Neural cell (in vitro differentiated cells): Measurements from ENCODE around the gene LY6G5B. TPM values are rescaled to one million over a fixed set of nuclear protein-coding genes. Genes with fewer than 3 reads are reported as not detected.

Source experiments
- H2AFZ ChIP-seq: fragments of 200-600, 300-800 bp; sonication (generic), shearing (Covaris generic); 2 replicates; pipeline ENCODE4 v1.6.0; 2014; ENCODE audit warnings: low read depth, mild to moderate bottlenecking, antibody characterized with exemption, low read length, moderate library complexity
- H3F3A ChIP-seq: fragments of 200-600 bp; shearing (Covaris generic); 2 replicates; pipeline ENCODE4 v1.6.1; 2016; ENCODE audit warnings: mild to moderate bottlenecking, moderate library complexity, mixed read lengths, antibody characterized with exemption, low read length; ENCODE audit not compliant: insufficient read depth, poor library complexity, severe bottlenecking
- H3K27ac ChIP-seq: fragments of 200-600, 300-800 bp; sonication (generic), shearing (Covaris generic); 2 replicates; pipeline ENCODE4 v1.5.1; 2014; ENCODE audit warnings: mild to moderate bottlenecking, low read length, moderate library complexity
- H3K27me3 ChIP-seq: fragments of 300-800, 200-600 bp; sonication (generic), shearing (Covaris generic); 2 replicates; pipeline ENCODE4 v1.6.0; 2014; ENCODE audit warnings: mild to moderate bottlenecking, low read depth, low read length, moderate library complexity; ENCODE audit not compliant: insufficient read depth
- H3K36me3 ChIP-seq: fragments of 300-800, 200-600 bp; sonication (generic), shearing (Covaris generic); 2 replicates; pipeline ENCODE4 v1.5.1; 2014; ENCODE audit warnings: mild to moderate bottlenecking, antibody characterized with exemption, low read length, moderate library complexity; ENCODE audit not compliant: insufficient read depth
- H3K4me2 ChIP-seq: fragments of 300-800, 200-600 bp; sonication (generic), shearing (Covaris generic); 2 replicates; pipeline ENCODE4 v1.6.0; 2014; ENCODE audit warnings: mild to moderate bottlenecking, low read length
- H3K4me3 ChIP-seq: fragments of 300-800, 200-600 bp; sonication (generic), shearing (Covaris generic); 2 replicates; pipeline ENCODE4 v1.5.1; 2014; ENCODE audit warnings: mild to moderate bottlenecking, low read length, moderate library complexity
- H3K79me2 ChIP-seq: fragments of 200-600 bp; shearing (Covaris generic); replicated peaks from 2 replicates; pipeline ENCODE4 v1.6.0; 2014; ENCODE audit warnings: mild to moderate bottlenecking, low read length, moderate library complexity; ENCODE audit not compliant: insufficient read depth
- H3K9ac ChIP-seq: fragments of 300-800, 200-600 bp; sonication (generic), shearing (Covaris generic); 2 replicates; pipeline ENCODE4 v1.6.1; 2016; ENCODE audit warnings: mild to moderate bottlenecking, low read length, mixed read lengths
- H3K9me2 ChIP-seq: fragments of 200-600 bp; shearing (Covaris generic); 2 replicates; pipeline ENCODE4 v1.6.1; 2016; ENCODE audit warnings: mild to moderate bottlenecking, low read length, mixed read lengths; ENCODE audit not compliant: insufficient read depth
- H3K9me3 ChIP-seq: fragments of 200-600, 300-800 bp; sonication (generic), shearing (Covaris generic); 2 replicates; pipeline ENCODE4 v1.6.1; 2016; ENCODE audit warnings: mild to moderate bottlenecking, mixed run types, low read length, moderate library complexity, mixed read lengths
- H4K20me1 ChIP-seq: fragments of 200-600 bp; shearing (Covaris generic); 2 replicates; pipeline ENCODE4 v1.6.1; 2016; ENCODE audit warnings: mild to moderate bottlenecking, mixed run types; ENCODE audit not compliant: insufficient read depth
- EP300 ChIP-seq: fragments of 450-650 bp; conservative IDR thresholded peaks from 2 replicates; pipeline ENCODE4 v1.6.1; 2014; ENCODE audit warnings: antibody characterized with exemption, mild to moderate bottlenecking, moderate library complexity; ENCODE audit not compliant: poor library complexity, severe bottlenecking
- EZH2 ChIP-seq: fragments of 200-600, 300-800 bp; shearing (Covaris generic), sonication (generic); IDR thresholded peaks from 2 replicates; pipeline ENCODE4 v1.6.1; 2014; ENCODE audit warnings: antibody characterized with exemption, low read length, borderline replicate concordance, mild to moderate bottlenecking; ENCODE audit not compliant: insufficient read depth, poor library complexity, severe bottlenecking
- MXI1 ChIP-seq: fragments of 450-650 bp; conservative IDR thresholded peaks from 2 replicates; pipeline ENCODE4 v1.6.1; 2014; ENCODE audit warnings: antibody characterized with exemption, mild to moderate bottlenecking; ENCODE audit not compliant: poor library complexity, severe bottlenecking
- POLR2AphosphoS5 ChIP-seq: IDR thresholded peaks from 2 replicates; pipeline ENCODE4 v1.6.1; 2012
- RAD21 ChIP-seq: fragments of 450-650 bp; conservative IDR thresholded peaks from 2 replicates; pipeline ENCODE4 v1.6.1; 2014; ENCODE audit warnings: antibody characterized with exemption, mild to moderate bottlenecking, moderate library complexity
- SMC3 ChIP-seq: fragments of 450-650 bp; conservative IDR thresholded peaks from 2 replicates; pipeline ENCODE4 v1.6.1; 2014; ENCODE audit warnings: antibody characterized with exemption, mild to moderate bottlenecking, moderate library complexity; ENCODE audit not compliant: poor library complexity
- TAF1 ChIP-seq: IDR thresholded peaks from 2 replicates; pipeline ENCODE4 v1.6.1; 2012; ENCODE audit warnings: low read depth
- polyA plus RNA-seq: library from polyadenylated mRNA; depleted of rRNA; stranded (reverse); fragments of >200 nt; gene quantifications from 2 replicates; pipeline ENCODE4 v1.2.3, GENCODE V29; 2014
- TF ChIP-seq, protein P1 (sequence below): IDR thresholded peaks from 2 replicates; pipeline ENCODE4 v1.6.1; 2012; ENCODE audit warnings: borderline replicate concordance
- TF ChIP-seq, protein P2 (sequence below): fragments of 450-650 bp; IDR thresholded peaks from 2 replicates; pipeline ENCODE4 v1.5.1; 2014; ENCODE audit warnings: antibody characterized with exemption, mild to moderate bottlenecking, moderate library complexity; ENCODE audit not compliant: poor library complexity, severe bottlenecking

Gene LY6G5B
- polyA plus RNA-seq, 1 donor from 2014 or later, result 4.0 TPM

DNA sequence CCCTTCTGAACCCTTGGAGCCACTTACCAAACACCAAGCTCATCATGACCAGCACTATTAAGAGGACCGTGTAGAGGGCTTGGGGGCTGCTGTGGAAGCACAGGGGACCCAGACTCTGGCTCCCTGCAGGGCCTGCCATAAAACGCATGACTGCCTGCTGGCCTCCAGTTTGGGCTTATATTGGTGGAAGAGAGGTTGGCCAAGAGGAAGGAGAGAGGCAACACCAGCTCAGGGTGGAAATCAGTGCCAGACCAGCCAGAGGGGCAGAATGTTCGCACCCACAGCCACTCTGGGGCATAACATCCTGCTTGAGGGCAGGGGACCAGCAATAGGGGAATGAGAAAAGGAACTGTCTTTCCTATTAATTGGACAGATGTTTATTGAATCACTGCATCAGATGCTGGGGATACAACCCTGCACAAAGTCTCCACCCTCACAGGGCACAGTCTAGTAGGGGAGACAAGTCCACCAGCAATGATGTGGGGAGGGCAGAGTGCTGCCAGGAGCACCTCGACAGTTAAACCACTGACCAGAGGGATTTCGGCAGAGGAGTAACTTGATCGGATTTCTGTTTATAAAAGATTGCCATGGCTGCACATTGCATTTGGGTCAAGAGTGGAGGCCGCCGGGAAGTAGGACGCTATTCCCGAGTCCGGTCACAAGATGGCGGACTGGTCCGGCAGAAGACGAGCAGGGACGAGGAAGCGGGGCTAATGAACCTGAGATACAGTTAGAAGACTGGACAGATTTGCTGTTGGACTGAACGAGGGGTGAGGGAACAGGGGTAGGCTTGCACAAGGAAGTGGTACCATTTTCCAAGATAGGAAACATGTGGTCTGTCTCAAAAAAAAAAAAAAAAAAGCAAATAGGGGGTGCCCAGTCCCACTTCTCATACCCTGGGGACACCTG is 10.7 kb downstream of the LY6G5B start, which contains the start of gene LY6G5C:
Gene LY6G5C, minus strand, starts transcription at position 842 of the 909 bp plus-strand sequence. Its CDS starts 694 bp downstream, at position 148.
- peak within 1 kb of the TSS; percentile 34 for H3K9ac ChIP-seq
- H3K4me3 ChIP-seq, result peak within 1 kb of the TSS; percentile 46
- H3K79me2 ChIP-seq, result no peaks in the 10 kb centered on the region
- H3K9me3 ChIP-seq, result no peaks in the 10 kb centered on the region
- H3K9me2 ChIP-seq, result no peaks in the 10 kb centered on the region
- no peak within 1 kb of the TSS for H3K4me2 ChIP-seq
- H3K36me3 ChIP-seq, result peaks cover 4% of the 10 kb centered on the region
- TF ChIP-seq MXI1, result no peak
- TF ChIP-seq, protein P1, sequence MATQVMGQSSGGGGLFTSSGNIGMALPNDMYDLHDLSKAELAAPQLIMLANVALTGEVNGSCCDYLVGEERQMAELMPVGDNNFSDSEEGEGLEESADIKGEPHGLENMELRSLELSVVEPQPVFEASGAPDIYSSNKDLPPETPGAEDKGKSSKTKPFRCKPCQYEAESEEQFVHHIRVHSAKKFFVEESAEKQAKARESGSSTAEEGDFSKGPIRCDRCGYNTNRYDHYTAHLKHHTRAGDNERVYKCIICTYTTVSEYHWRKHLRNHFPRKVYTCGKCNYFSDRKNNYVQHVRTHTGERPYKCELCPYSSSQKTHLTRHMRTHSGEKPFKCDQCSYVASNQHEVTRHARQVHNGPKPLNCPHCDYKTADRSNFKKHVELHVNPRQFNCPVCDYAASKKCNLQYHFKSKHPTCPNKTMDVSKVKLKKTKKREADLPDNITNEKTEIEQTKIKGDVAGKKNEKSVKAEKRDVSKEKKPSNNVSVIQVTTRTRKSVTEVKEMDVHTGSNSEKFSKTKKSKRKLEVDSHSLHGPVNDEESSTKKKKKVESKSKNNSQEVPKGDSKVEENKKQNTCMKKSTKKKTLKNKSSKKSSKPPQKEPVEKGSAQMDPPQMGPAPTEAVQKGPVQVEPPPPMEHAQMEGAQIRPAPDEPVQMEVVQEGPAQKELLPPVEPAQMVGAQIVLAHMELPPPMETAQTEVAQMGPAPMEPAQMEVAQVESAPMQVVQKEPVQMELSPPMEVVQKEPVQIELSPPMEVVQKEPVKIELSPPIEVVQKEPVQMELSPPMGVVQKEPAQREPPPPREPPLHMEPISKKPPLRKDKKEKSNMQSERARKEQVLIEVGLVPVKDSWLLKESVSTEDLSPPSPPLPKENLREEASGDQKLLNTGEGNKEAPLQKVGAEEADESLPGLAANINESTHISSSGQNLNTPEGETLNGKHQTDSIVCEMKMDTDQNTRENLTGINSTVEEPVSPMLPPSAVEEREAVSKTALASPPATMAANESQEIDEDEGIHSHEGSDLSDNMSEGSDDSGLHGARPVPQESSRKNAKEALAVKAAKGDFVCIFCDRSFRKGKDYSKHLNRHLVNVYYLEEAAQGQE, result no peak
- TF ChIP-seq, protein P2, sequence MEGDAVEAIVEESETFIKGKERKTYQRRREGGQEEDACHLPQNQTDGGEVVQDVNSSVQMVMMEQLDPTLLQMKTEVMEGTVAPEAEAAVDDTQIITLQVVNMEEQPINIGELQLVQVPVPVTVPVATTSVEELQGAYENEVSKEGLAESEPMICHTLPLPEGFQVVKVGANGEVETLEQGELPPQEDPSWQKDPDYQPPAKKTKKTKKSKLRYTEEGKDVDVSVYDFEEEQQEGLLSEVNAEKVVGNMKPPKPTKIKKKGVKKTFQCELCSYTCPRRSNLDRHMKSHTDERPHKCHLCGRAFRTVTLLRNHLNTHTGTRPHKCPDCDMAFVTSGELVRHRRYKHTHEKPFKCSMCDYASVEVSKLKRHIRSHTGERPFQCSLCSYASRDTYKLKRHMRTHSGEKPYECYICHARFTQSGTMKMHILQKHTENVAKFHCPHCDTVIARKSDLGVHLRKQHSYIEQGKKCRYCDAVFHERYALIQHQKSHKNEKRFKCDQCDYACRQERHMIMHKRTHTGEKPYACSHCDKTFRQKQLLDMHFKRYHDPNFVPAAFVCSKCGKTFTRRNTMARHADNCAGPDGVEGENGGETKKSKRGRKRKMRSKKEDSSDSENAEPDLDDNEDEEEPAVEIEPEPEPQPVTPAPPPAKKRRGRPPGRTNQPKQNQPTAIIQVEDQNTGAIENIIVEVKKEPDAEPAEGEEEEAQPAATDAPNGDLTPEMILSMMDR, result peak; percentile 80
- no peak for TF ChIP-seq EP300
- peak; percentile 1 for TF ChIP-seq POLR2AphosphoS5
- TF ChIP-seq EZH2, result no peak
- TF ChIP-seq TAF1, result no peak
- peak; percentile 82 for TF ChIP-seq SMC3
- peak; percentile 87 for TF ChIP-seq RAD21
- no peaks in the 10 kb centered on the region for H4K20me1 ChIP-seq
- no peaks in the 10 kb centered on the region for H3F3A ChIP-seq
- H3K27me3 ChIP-seq, result no peaks in the 10 kb centered on the region
- H3K27ac ChIP-seq, result no peak within 1 kb of the TSS
- no peak within 1 kb of the TSS for H2AFZ ChIP-seq

DNA sequence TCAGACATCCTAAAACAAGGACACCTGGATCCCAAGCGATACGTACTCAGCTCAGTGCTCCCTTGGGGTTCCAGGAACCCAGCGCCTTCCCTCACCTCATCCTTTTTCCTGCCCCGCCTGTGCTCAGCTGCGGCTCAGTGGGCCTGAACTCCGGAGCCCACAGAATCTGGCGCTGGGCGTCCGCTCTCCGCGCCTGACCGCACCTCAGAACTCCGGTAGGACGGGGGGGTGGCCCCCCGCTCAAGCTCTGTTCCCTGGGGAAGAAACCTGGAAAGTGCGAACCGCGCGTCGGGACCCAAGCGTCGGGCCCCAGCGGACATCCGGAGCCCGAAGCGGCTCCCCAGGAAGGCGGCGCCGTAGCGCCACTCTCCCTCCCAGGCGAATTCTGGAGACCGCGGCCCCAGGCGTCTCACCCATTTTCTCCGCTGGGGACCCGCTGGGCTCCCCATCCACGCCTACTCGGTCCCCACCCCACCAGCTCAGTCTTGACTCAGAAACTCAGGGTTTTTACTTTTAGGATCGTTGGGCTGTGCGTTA is 11.4 kb downstream of the LY6G5B start:
- peak overlapping the region; percentile 34 for H3K9ac ChIP-seq
- TF ChIP-seq TAF1 (no peak), EP300 (no peak), EZH2 (no peak), RAD21 (no peak), POLR2AphosphoS5 (no peak), MXI1 (no peak), SMC3 (no peak)
- TF ChIP-seq, protein P2, result no peak
- TF ChIP-seq, protein P1, result no peak

More for the DNA sequence above, 11.4 kb downstream of the LY6G5B start:
- no peak overlapping the region for H3K27ac ChIP-seq
- no peaks in the 10 kb centered on the region for H3F3A ChIP-seq
- H3K36me3 ChIP-seq, result peaks cover 4% of the 10 kb centered on the region
- H4K20me1 ChIP-seq, result no peaks in the 10 kb centered on the region
- no peaks in the 10 kb centered on the region for H3K79me2 ChIP-seq
- peak overlapping the region; percentile 46 for H3K4me3 ChIP-seq
- H2AFZ ChIP-seq, result no peak overlapping the region
- no peaks in the 10 kb centered on the region for H3K27me3 ChIP-seq
- no peak overlapping the region for H3K4me2 ChIP-seq
- H3K9me3 ChIP-seq, result no peaks in the 10 kb centered on the region
- no peaks in the 10 kb centered on the region for H3K9me2 ChIP-seq
